ENCODE measurements around the gene GPR156. TPM values are rescaled to one million over a fixed set of nuclear protein-coding genes. Genes with fewer than 3 reads are reported as not detected.

Gene GPR156
- total RNA-seq, 1 donor from 2014 or later: 0.21 TPM

GRCh38 chr3:120143676-120144075 lies 141.3 kb downstream of the GPR156 start:
- H3K36me3 Mint-ChIP-seq (ENCODE audit: low read depth, unreplicated experiment): no peaks in the 10 kb centered on the region
- no peaks in the 10 kb centered on the region for H3K9me3 Mint-ChIP-seq (ENCODE audit: unreplicated experiment)
- H3K4me1 Mint-ChIP-seq (ENCODE audit: unreplicated experiment): peaks cover 19% of the 10 kb centered on the region
- H3K27ac Mint-ChIP-seq (ENCODE audit: unreplicated experiment): no peak overlapping the region
- no peak overlapping the region for H3K4me3 Mint-ChIP-seq (ENCODE audit: unreplicated experiment)
- TF ChIP-seq CTCF (IDR thresholded peaks at IDR 0.05; ENCODE audit: unreplicated experiment): no peak
- no peak for DNase-seq (ENCODE audit: low spot score)
- H3K27me3 Mint-ChIP-seq (ENCODE audit: unreplicated experiment): peaks cover 4% of the 10 kb centered on the region

- no peak for DNase-seq (ENCODE audit: low spot score)
- H3K4me3 Mint-ChIP-seq (ENCODE audit: unreplicated experiment): no peak overlapping the region
- no peak overlapping the region for H3K27ac Mint-ChIP-seq (ENCODE audit: unreplicated experiment)
These were observed 142.8 kb downstream of the GPR156 start for GRCh38 chr3:120142236-120142635.

GRCh38 chr3:120140098-120140742 lies 144.8 kb downstream of the GPR156 start:
- H3K9me3 Mint-ChIP-seq (ENCODE audit: unreplicated experiment): no peaks in the 10 kb centered on the region
- no peak overlapping the region for H3K27ac Mint-ChIP-seq (ENCODE audit: unreplicated experiment)
- no peaks in the 10 kb centered on the region for H3K4me1 Mint-ChIP-seq (ENCODE audit: unreplicated experiment)
- no peaks in the 10 kb centered on the region for H3K36me3 Mint-ChIP-seq (ENCODE audit: low read depth, unreplicated experiment)
- no peak for DNase-seq (ENCODE audit: low spot score)
- no peak overlapping the region for H3K4me3 Mint-ChIP-seq (ENCODE audit: unreplicated experiment)
- no peak for TF ChIP-seq CTCF (IDR thresholded peaks at IDR 0.05; ENCODE audit: unreplicated experiment)
- peaks cover 1% of the 10 kb centered on the region for H3K27me3 Mint-ChIP-seq (ENCODE audit: unreplicated experiment)

More at GRCh38 chr3:120142236-120142635, 142.8 kb downstream of the GPR156 start:
- peaks cover 2% of the 10 kb centered on the region for H3K27me3 Mint-ChIP-seq (ENCODE audit: unreplicated experiment)
- no peak for TF ChIP-seq CTCF (IDR thresholded peaks at IDR 0.05; ENCODE audit: unreplicated experiment)
- no peaks in the 10 kb centered on the region for H3K9me3 Mint-ChIP-seq (ENCODE audit: unreplicated experiment)
- H3K36me3 Mint-ChIP-seq (ENCODE audit: low read depth, unreplicated experiment): no peaks in the 10 kb centered on the region
- peaks cover 7% of the 10 kb centered on the region for H3K4me1 Mint-ChIP-seq (ENCODE audit: unreplicated experiment)

GRCh38 chr3:120139140-120139539 lies 145.9 kb downstream of the GPR156 start:
- DNase-seq (ENCODE audit: low spot score): no peak
- Mint-ChIP-seq H3K9me3 (ENCODE audit: unreplicated experiment) (no peaks in the 10 kb centered on the region), H3K36me3 (ENCODE audit: low read depth, unreplicated experiment) (no peaks in the 10 kb centered on the region), H3K4me1 (ENCODE audit: unreplicated experiment) (no peaks in the 10 kb centered on the region), H3K27me3 (ENCODE audit: unreplicated experiment) (peaks cover 1% of the 10 kb centered on the region), H3K27ac (ENCODE audit: unreplicated experiment) (no peak overlapping the region), H3K4me3 (ENCODE audit: unreplicated experiment) (no peak overlapping the region)
- no peak for TF ChIP-seq CTCF (IDR thresholded peaks at IDR 0.05; ENCODE audit: unreplicated experiment)

GRCh38 chr3:120137548-120137947 lies 147.5 kb downstream of the GPR156 start:
- no peak for TF ChIP-seq CTCF (IDR thresholded peaks at IDR 0.05; ENCODE audit: unreplicated experiment)
- Mint-ChIP-seq H3K27me3 (ENCODE audit: unreplicated experiment) (peaks cover 1% of the 10 kb centered on the region), H3K4me3 (ENCODE audit: unreplicated experiment) (no peak overlapping the region), H3K36me3 (ENCODE audit: low read depth, unreplicated experiment) (no peaks in the 10 kb centered on the region), H3K4me1 (ENCODE audit: unreplicated experiment) (no peaks in the 10 kb centered on the region), H3K27ac (ENCODE audit: unreplicated experiment) (no peak overlapping the region), H3K9me3 (ENCODE audit: unreplicated experiment) (no peaks in the 10 kb centered on the region)
- DNase-seq (ENCODE audit: low spot score): no peak

All from endothelial cell (in vitro differentiated cells).